B cell (primary cell): Measurements from ENCODE around the gene GAR1. TPM values are rescaled to one million over a fixed set of nuclear protein-coding genes. Genes with fewer than 3 reads are reported as not detected.

ENCODE experiments used
- ATAC-seq: fragments of 200-7000 bp; cut with Tn5 transposase; one replicate; pipeline ENCODE4 v1.10.0; 2021; ENCODE audit warnings: low read depth, mild to moderate bottlenecking, moderate number of reproducible peaks, moderate library complexity
- CTCF ChIA-PET: fragments of 350-600 bp; sonication (Branson Sonifier 250); formaldehyde crosslinking; loops from one replicate; lab custom pipeline; 2021; ENCODE audit warnings: antibody characterized with exemption, inconsistent platforms; lab: Charles Lee
- POLR2A ChIA-PET: fragments of 350-600 bp; sonication (Branson Sonifier 250); formaldehyde crosslinking; loops from one replicate; lab custom pipeline; 2021; ENCODE audit warnings: antibody characterized with exemption; lab: Charles Lee
- DNase-seq: peaks from one replicate; pipeline ENCODE4 v3.0.0; 2013
- H2AFZ ChIP-seq: 2 replicates; pipeline ENCODE4 v1.6.1; 2012; ENCODE audit warnings: mild to moderate bottlenecking, low read depth, low read length; ENCODE audit not compliant: insufficient read depth, poor library complexity, severe bottlenecking
- H3K27ac ChIP-seq, 2 donors: 1 replicate in 1 of 2; 2 replicates in 1 of 2; pipeline ENCODE4 v1.5.1; 2012 to 2013; ENCODE audit warnings: low read length in 2 of 2, mild to moderate bottlenecking in 2 of 2, moderate library complexity in 1 of 2
- H3K27me3 ChIP-seq, 4 experiments: fragments of 200-600 bp in 1 of 4; sonication (generic) in 1 of 4; replicated peaks in 1 of 4; 1 replicate in 2 of 4; 2 replicates in 2 of 4; pipeline versions ENCODE4 v1.6.1 to v1.7.0; 2013 to 2016; ENCODE audit warnings: low read length in 3 of 4, mild to moderate bottlenecking in 2 of 4, mixed read lengths in 1 of 4, moderate library complexity in 1 of 4; ENCODE audit not compliant: insufficient read depth in 4 of 4, control insufficient read depth in 3 of 4; ENCODE audit errors: control extremely low read depth in 1 of 4
- H3K36me3 ChIP-seq, 2 experiments: replicated peaks in 1 of 2; 1 replicate in 1 of 2; 2 replicates in 1 of 2; pipeline versions ENCODE4 v1.6.1 to v1.7.1; 2013; ENCODE audit warnings: low read length in 1 of 2; ENCODE audit not compliant: insufficient read depth in 2 of 2, control insufficient read depth in 1 of 2; ENCODE audit errors: control extremely low read depth in 1 of 2, extremely low read depth in 1 of 2
- H3K4me1 ChIP-seq, 2 donors: fragments of 200-600 bp in 1 of 2; sonication (generic) in 1 of 2; 1 replicate in 1 of 2; 2 replicates in 1 of 2; pipeline versions ENCODE4 v1.5.1 to v1.6.1; 2013 to 2017; ENCODE audit warnings: low read length in 2 of 2; ENCODE audit not compliant: control insufficient read depth in 2 of 2, insufficient read depth in 2 of 2
- H3K4me2 ChIP-seq: replicated peaks from 2 replicates; pipeline ENCODE3; 2012; ENCODE audit warnings: mild to moderate bottlenecking, low read depth, low read length; ENCODE audit not compliant: poor library complexity, severe bottlenecking
- H3K4me3 ChIP-seq, 5 experiments: fragments of 200-600 bp in 1 of 5; sonication (generic) in 1 of 5; 1 replicate in 3 of 5; 2 replicates in 2 of 5; pipeline versions ENCODE4 v1.5.1 to v1.7.0; 2011 to 2016; ENCODE audit warnings: low read length in 4 of 5, mild to moderate bottlenecking in 4 of 5, low read depth in 2 of 5, control low read depth in 1 of 5, moderate library complexity in 1 of 5; ENCODE audit not compliant: insufficient read depth in 1 of 5; ENCODE audit errors: control extremely low read depth in 1 of 5, extremely low read depth in 1 of 5
- H3K79me2 ChIP-seq: fragments of 200-600 bp; sonication (generic); one replicate; pipeline ENCODE4 v1.6.0; 2016; ENCODE audit warnings: low read length; ENCODE audit not compliant: control insufficient read depth, insufficient read depth
- H3K9ac ChIP-seq: fragments of 200-600 bp; sonication (generic); 2 replicates; pipeline ENCODE4 v1.6.1; 2017; ENCODE audit warnings: mild to moderate bottlenecking, low read length, moderate library complexity
- H3K9me3 ChIP-seq, 3 donors: one replicate each; pipeline versions ENCODE4 v1.6.1 to v1.7.1; 2013; ENCODE audit warnings: low read length in 2 of 3; ENCODE audit not compliant: control insufficient read depth in 2 of 3, insufficient read depth in 1 of 3; ENCODE audit errors: control extremely low read depth in 1 of 3
- H4K20me1 ChIP-seq: 2 replicates; pipeline ENCODE4 v1.6.0; 2012; ENCODE audit warnings: mild to moderate bottlenecking, low read length; ENCODE audit not compliant: insufficient read depth, control insufficient read depth, poor library complexity, severe bottlenecking
- H3K27ac Mint-ChIP-seq: one replicate; pipeline ENCODE4 v1.8.0; 2021; ENCODE audit warnings: mixed read lengths
- H3K27me3 Mint-ChIP-seq: one replicate; pipeline ENCODE4 v1.8.0; 2021; ENCODE audit warnings: mixed read lengths
- H3K4me1 Mint-ChIP-seq: one replicate; pipeline ENCODE4 v1.8.0; 2021; ENCODE audit warnings: mixed read lengths
- H3K4me3 Mint-ChIP-seq: one replicate; pipeline ENCODE4 v1.8.0; 2021; ENCODE audit warnings: mixed read lengths
- H3K9me3 Mint-ChIP-seq: one replicate; pipeline ENCODE4 v1.8.0; 2022; ENCODE audit warnings: mixed read lengths; ENCODE audit not compliant: insufficient read depth
- EZH2 ChIP-seq: IDR thresholded peaks from 2 replicates; pipeline ENCODE4 v1.6.1; 2012; ENCODE audit warnings: borderline replicate concordance, low read depth, mild to moderate bottlenecking, moderate library complexity, low read length; ENCODE audit not compliant: insufficient read depth, poor library complexity, severe bottlenecking
- WGBS: methylation state at CpG from one replicate; pipeline ENCODE4 v1.1.5; 2013; ENCODE audit warnings: missing lambda C conversion rate; ENCODE audit not compliant: insufficient coverage; 5-methylcytosine and 5-hydroxymethylcytosine counted together
- intact Hi-C: fragments of 100-400 bp; cut with micrococcal nuclease; formaldehyde crosslinking; loops from one replicate; pipeline ENCODE4 v1.10.0; 2022
- polyA plus RNA-seq: library from polyadenylated mRNA; depleted of rRNA; stranded (reverse); fragments of >200 nt; gene quantifications from 2 replicates; pipeline ENCODE4 v1.2.3, GENCODE V29; 2012
- total RNA-seq, 2 donors: library from RNA; stranded (reverse); fragments of 120-200 nt in 1 of 2; gene quantifications; 1 replicate in 1 of 2; 2 replicates in 1 of 2; pipeline versions ENCODE4 v1.2.3 to v1.2.4, GENCODE V29; 2013 to 2022
- TF ChIP-seq, protein P1 (sequence below): fragments of 200-600 bp; IDR thresholded peaks from one replicate; pipeline ENCODE4 v1.8.0; 2022; ENCODE audit warnings: antibody characterized with exemption, mild to moderate bottlenecking

Gene GAR1
- total and polyA plus RNA-seq, 2 donors (not counting 1 experiment from before 2014, with no cell fraction given), result 4.5 to 10.0 TPM

DNA sequence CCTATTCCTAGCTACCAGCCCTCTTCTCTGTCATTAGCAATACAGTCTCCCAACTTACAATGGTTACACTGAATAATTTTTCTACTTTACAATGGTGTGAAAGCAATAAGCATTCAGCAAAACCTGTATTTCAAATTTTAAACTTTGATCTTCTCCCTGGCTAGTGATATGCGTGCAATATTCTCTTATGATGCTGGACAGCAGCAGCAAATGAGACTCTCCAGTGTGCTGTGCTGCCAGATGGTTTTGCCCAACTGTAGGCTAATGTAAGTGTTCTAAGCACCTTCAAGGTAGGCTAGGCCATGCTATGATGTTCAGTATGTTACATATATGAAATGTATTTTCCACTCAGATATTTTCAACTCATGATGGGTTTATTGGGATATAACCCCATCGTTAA lies 5.9 kb upstream of the GAR1 start:
- POLR2A ChIA-PET, result interaction anchor here (0.7 kb wide), 1 partner anchor 105 kb away, joined by 4 read pairs; no protein-coding TSS in a partner anchor
- ATAC-seq (no peak), DNase-seq (no peak)
- Mint-ChIP-seq H3K4me1 (peaks cover 1% of the 10 kb centered on the region), H3K9me3 (no peaks in the 10 kb centered on the region), H3K4me3 (no peak overlapping the region), H3K27me3 (peaks cover 21% of the 10 kb centered on the region), H3K27ac (no peak overlapping the region)
- Histone ChIP-seq H3K9me3 (no peaks in the 10 kb centered on the region), H3K27ac (no peak overlapping the region), H2AFZ (no peak overlapping the region), H3K36me3 (no peaks in the 10 kb centered on the region), H3K79me2 (no peaks in the 10 kb centered on the region), H3K4me1 (peaks cover 1 to 2% of the 10 kb centered on the region in 2 donors), H4K20me1 (no peaks in the 10 kb centered on the region), H3K27me3 (no peaks in the 10 kb centered on the region), H3K4me3 (no peak overlapping the region), H3K9ac (no peak overlapping the region), H3K4me2 (no peak overlapping the region)
- CTCF ChIA-PET, result interaction anchor here (0.6 kb wide), 1 partner anchor 66 kb away, joined by 3 read pairs; no protein-coding TSS in a partner anchor
- WGBS, result no CpG with 5 or more reads among the region's 2 CpGs
- no peak for TF ChIP-seq EZH2
- TF ChIP-seq, protein P1, sequence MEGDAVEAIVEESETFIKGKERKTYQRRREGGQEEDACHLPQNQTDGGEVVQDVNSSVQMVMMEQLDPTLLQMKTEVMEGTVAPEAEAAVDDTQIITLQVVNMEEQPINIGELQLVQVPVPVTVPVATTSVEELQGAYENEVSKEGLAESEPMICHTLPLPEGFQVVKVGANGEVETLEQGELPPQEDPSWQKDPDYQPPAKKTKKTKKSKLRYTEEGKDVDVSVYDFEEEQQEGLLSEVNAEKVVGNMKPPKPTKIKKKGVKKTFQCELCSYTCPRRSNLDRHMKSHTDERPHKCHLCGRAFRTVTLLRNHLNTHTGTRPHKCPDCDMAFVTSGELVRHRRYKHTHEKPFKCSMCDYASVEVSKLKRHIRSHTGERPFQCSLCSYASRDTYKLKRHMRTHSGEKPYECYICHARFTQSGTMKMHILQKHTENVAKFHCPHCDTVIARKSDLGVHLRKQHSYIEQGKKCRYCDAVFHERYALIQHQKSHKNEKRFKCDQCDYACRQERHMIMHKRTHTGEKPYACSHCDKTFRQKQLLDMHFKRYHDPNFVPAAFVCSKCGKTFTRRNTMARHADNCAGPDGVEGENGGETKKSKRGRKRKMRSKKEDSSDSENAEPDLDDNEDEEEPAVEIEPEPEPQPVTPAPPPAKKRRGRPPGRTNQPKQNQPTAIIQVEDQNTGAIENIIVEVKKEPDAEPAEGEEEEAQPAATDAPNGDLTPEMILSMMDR, result no peak
- intact Hi-C loops, result loop anchor here (10.0 kb wide), 2 partner anchors 1155 to 1185 kb away; partner anchors contain the start of genes OSTC and RPL34

DNA sequence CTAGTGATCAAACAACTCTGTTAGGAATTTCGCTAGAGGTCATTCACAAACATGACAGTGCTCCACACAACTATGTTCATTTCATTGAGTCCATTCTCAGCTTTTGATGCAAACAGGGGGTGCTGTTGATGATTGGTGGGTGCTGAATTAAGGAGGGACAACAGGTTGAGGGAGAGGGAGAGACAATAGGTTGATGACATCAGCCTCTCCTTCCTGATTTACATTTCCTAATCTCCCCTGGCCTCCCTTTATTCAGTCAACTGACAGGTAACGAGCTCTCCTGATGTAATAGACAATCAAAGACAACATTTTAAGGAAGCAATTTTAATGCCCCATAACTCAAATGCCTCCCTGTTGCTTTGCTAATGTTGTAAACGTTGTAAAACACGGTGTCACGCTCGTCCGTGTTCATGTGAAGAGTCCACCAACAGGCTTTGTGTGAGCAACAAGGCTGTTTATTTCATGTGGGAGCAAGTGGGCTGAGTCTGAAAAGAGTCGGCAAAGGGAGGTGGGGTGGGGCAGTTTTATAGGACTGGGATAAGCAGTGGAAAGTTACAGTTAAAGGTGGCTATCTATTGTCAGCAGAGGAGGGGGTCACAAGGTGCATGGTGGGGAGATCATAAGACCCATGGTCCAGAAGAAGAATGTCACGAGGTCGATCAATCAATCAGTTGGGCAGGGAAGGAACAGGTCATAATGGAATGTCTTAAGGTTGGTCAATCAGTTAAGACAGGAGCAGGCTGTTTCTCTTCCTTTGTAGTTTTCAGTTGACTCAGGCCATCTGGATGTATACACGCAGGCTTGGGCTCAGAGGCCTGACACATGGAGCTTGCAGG lies 4.8 kb upstream of the GAR1 start:
- Histone ChIP-seq H3K36me3 (no peaks in the 10 kb centered on the region), H3K4me3 (no peak overlapping the region), H3K27ac (no peak overlapping the region), H3K9ac (no peak overlapping the region), H3K9me3 (no peaks in the 10 kb centered on the region), H3K4me2 (no peak overlapping the region), H3K4me1 (peaks cover 5 to 6% of the 10 kb centered on the region in 2 donors), H2AFZ (no peak overlapping the region), H3K79me2 (peaks cover 8% of the 10 kb centered on the region), H3K27me3 (no peaks in the 10 kb centered on the region), H4K20me1 (no peaks in the 10 kb centered on the region)
- ATAC-seq, result no peak
- no peak overlapping the region for H3K4me3 Mint-ChIP-seq
- CTCF ChIA-PET, result no interaction called here
- H3K9me3 Mint-ChIP-seq, result no peaks in the 10 kb centered on the region
- intact Hi-C loops, result loop anchor here (10.0 kb wide), 2 partner anchors 1156 to 1186 kb away; partner anchors contain the start of genes OSTC and RPL34
- 98% methylated on average over 9 of the region's 11 CpGs for WGBS
- TF ChIP-seq, protein P1, result no peak
- TF ChIP-seq EZH2, result no peak
- no peak overlapping the region for H3K27ac Mint-ChIP-seq
- POLR2A ChIA-PET, result interaction anchor here (0.7 kb wide), 1 partner anchor 104 kb away, joined by 4 read pairs; no protein-coding TSS in a partner anchor
- H3K27me3 Mint-ChIP-seq, result peaks cover 12% of the 10 kb centered on the region
- no peak for DNase-seq
- H3K4me1 Mint-ChIP-seq, result peaks cover 12% of the 10 kb centered on the region
